Brain microvascular endothelial cell (primary cell): ENCODE data around the gene PTAFR.

Experiments used
- DNase-seq: peaks from one replicate; pipeline ENCODE4 v3.0.0-alpha.2; 2020
- H3K27ac ChIP-seq: fragments of 250-450 bp; sonication (Bioruptor Pico); 2 replicates; pipeline ENCODE4 v1.5.1; 2020; ENCODE audit warnings: mild to moderate bottlenecking, moderate library complexity
- H3K27me3 ChIP-seq: fragments of 250-450 bp; sonication (Bioruptor Pico); replicated peaks from 2 replicates; pipeline ENCODE4 v1.5.1; 2020; ENCODE audit warnings: mild to moderate bottlenecking
- H3K36me3 ChIP-seq: fragments of 250-450 bp; sonication (Bioruptor Pico); replicated peaks from 2 replicates; pipeline ENCODE4 v1.5.1; 2020; ENCODE audit warnings: mild to moderate bottlenecking
- H3K4me3 ChIP-seq: 2 replicates; pipeline ENCODE4 v1.5.1; 2011; ENCODE audit warnings: low read depth, mild to moderate bottlenecking, control low read depth, low read length, moderate library complexity
- in situ Hi-C: cut with HindIII; loops from 2 replicates; pipeline ENCODE4 v1.10.0; 2017; ENCODE audit warnings: low sequenced_read_pairs, low pct_ligation_motif_present
- TF ChIP-seq, protein P1 (sequence below): IDR thresholded peaks from 2 replicates; pipeline ENCODE4 v1.5.1; 2011; ENCODE audit warnings: low read depth, mild to moderate bottlenecking, moderate library complexity, low read length, control low read depth, inconsistent platforms; ENCODE audit errors: missing control alignments

Gene PTAFR

DNA sequence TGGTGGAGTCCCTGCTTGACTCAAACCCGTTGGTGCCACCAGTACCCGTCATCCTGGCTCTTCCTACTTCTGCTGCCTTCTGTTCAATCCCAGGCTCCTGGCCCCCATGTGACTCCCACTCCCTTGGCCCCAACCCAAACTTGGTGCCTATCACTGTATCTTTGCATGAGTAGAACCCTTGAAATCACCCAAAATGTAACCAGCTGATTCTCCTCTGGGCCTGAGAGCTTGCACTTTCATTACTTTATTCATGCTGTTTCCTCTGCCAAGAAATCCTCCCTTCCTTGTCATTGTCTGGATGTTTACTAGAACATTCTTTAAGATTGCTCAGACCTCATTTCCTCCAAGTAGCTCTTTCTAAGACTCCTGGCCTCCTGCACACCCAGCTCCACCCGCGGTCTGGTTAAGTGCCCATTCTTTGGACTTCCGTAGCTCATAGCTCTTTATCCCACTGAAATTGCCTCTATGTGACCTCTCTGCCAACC lies 15.7 kb downstream of the PTAFR start:
- peak; percentile 49 for DNase-seq
- no peak overlapping the region for H3K4me3 ChIP-seq
- in situ Hi-C loops = no loop called here
- TF ChIP-seq, protein P1, sequence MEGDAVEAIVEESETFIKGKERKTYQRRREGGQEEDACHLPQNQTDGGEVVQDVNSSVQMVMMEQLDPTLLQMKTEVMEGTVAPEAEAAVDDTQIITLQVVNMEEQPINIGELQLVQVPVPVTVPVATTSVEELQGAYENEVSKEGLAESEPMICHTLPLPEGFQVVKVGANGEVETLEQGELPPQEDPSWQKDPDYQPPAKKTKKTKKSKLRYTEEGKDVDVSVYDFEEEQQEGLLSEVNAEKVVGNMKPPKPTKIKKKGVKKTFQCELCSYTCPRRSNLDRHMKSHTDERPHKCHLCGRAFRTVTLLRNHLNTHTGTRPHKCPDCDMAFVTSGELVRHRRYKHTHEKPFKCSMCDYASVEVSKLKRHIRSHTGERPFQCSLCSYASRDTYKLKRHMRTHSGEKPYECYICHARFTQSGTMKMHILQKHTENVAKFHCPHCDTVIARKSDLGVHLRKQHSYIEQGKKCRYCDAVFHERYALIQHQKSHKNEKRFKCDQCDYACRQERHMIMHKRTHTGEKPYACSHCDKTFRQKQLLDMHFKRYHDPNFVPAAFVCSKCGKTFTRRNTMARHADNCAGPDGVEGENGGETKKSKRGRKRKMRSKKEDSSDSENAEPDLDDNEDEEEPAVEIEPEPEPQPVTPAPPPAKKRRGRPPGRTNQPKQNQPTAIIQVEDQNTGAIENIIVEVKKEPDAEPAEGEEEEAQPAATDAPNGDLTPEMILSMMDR = no peak
- H3K36me3 ChIP-seq = no peaks in the 10 kb centered on the region
- no peak overlapping the region for H3K27ac ChIP-seq
- no peaks in the 10 kb centered on the region for H3K27me3 ChIP-seq

DNA sequence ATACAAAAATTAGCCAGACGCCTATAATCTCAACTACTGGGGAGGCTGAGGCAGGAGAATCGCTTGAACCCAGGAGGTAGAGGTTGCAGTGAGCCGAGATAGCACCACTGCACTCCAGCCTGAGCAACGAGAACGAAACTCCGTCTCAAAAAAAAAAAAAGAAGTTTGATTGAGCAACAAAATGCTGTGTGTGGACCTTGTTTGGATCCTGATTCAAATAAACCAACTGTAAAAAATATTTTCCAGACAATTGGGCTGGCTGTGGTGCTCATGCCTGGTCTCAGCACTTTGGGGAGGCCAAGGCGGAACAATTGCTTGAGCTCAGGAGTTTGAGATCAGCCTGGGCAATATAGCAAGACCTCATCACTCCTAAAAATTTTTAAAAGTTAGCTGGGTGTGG lies 16.8 kb downstream of the PTAFR start:
- no peak overlapping the region for H3K27ac ChIP-seq
- in situ Hi-C loops = no loop called here
- TF ChIP-seq, protein P1 = no peak
- H3K27me3 ChIP-seq = no peaks in the 10 kb centered on the region
- no peak for DNase-seq
- H3K4me3 ChIP-seq = no peak overlapping the region
- H3K36me3 ChIP-seq = no peaks in the 10 kb centered on the region

GRCh38 chr1:28159243-28159642 lies 17.2 kb downstream of the PTAFR start:
- DNase-seq = no peak
- Histone ChIP-seq H3K27ac (no peak overlapping the region), H3K27me3 (no peaks in the 10 kb centered on the region), H3K4me3 (no peak overlapping the region), H3K36me3 (no peaks in the 10 kb centered on the region)
- in situ Hi-C loops = no loop called here
- TF ChIP-seq, protein P1 = no peak

- Histone ChIP-seq H3K36me3 (no peaks in the 10 kb centered on the region), H3K27me3 (no peaks in the 10 kb centered on the region), H3K4me3 (no peak overlapping the region), H3K27ac (no peak overlapping the region)
- in situ Hi-C loops = no loop called here
- TF ChIP-seq, protein P1 = no peak
- no peak for DNase-seq
Observed at GRCh38 chr1:28157894-28158293, 18.6 kb downstream of the PTAFR start.

DNA sequence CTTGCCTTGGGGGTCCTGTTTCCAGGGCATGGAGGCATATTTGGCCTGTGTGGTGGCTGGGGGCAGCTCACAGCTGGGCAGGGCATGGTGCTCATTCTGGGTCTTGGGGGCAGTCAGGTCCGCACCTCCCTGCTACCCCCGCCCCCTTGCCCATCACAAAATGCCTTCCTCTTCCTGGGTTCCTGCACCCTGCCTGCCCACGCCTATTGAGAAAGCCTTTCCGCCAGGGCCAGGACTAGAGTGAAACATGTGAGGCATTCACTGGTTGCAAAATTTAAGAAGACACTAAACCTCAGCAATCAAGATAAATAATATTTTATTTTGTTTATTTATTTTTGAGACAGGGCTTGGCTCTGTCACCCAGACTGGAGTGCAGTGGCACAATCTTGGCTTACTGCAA lies 19.7 kb downstream of the PTAFR start:
- DNase-seq = no peak
- no peak overlapping the region for H3K4me3 ChIP-seq
- no peaks in the 10 kb centered on the region for H3K36me3 ChIP-seq
- H3K27ac ChIP-seq = no peak overlapping the region
- TF ChIP-seq, protein P1 = no peak
- in situ Hi-C loops = no loop called here
- no peaks in the 10 kb centered on the region for H3K27me3 ChIP-seq

DNA sequence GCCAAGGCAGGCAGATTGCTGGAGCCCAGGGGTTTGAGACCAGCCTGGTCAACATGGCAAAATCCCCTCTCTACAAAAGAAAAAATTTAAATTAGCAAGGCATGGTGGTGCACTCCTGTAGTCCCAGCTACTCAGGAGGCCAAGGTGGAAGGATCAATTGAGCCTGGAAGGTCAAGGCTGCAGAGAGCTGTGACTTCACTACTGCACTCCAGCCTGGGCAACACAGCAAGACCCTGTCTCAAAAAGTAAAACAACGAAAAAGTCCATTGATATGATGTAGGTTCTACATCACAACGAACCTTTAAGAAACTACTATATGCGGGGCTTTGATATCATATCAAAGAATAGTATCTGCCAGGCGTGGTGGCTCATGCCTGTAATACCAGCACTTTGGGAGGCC lies 20.9 kb downstream of the PTAFR start:
- DNase-seq = no peak

More for the DNA sequence above, 20.9 kb downstream of the PTAFR start:
- TF ChIP-seq, protein P1 = no peak
- in situ Hi-C loops = no loop called here
- no peak overlapping the region for H3K4me3 ChIP-seq
- no peaks in the 10 kb centered on the region for H3K27me3 ChIP-seq
- no peak overlapping the region for H3K27ac ChIP-seq
- no peaks in the 10 kb centered on the region for H3K36me3 ChIP-seq
